Thoracic aorta (tissue), 2 donors: ENCODE data around the gene MED13L. TPM values are rescaled to one million over a fixed set of nuclear protein-coding genes. Genes with fewer than 3 reads are reported as not detected.

Experiments
- ATAC-seq: fragments of 150-250 bp; one replicate; pipeline ENCODE4 v1.8.0; 2017; ENCODE audit warnings: low read depth; ENCODE audit not compliant: insufficient number of reproducible peaks, low FRiP score
- DNase-seq: peaks from one replicate; pipeline ENCODE4 v3.0.0-alpha.2; 2020; ENCODE audit warnings: low spot score
- H3K27ac ChIP-seq, 2 donors: fragments of 200-600 bp; sonication (generic); 1 replicate in 1 of 2; 2 replicates in 1 of 2; pipeline ENCODE4 v1.5.1; 2016; ENCODE audit warnings: mild to moderate bottlenecking in 2 of 2, moderate library complexity in 2 of 2
- H3K27me3 ChIP-seq: fragments of 200-600 bp; sonication (generic); replicated peaks from 2 replicates; pipeline ENCODE4 v1.6.0; 2016; ENCODE audit warnings: mild to moderate bottlenecking; ENCODE audit not compliant: insufficient read depth
- H3K36me3 ChIP-seq: fragments of 200-600 bp; sonication (generic); one replicate; pipeline ENCODE4 v1.5.1; 2016
- H3K4me1 ChIP-seq, 2 donors: fragments of 200-600 bp; sonication (generic); 1 replicate in 1 of 2; 2 replicates in 1 of 2; pipeline versions ENCODE4 v1.5.1 to v1.6.0; 2016; ENCODE audit warnings: low read depth in 2 of 2, mild to moderate bottlenecking in 1 of 2; ENCODE audit not compliant: control insufficient read depth in 1 of 2
- H3K4me3 ChIP-seq: fragments of 200-600 bp; sonication (generic); 2 replicates; pipeline ENCODE4 v1.5.1; 2016; ENCODE audit warnings: mild to moderate bottlenecking
- H3K9me3 ChIP-seq: fragments of 200-600 bp; sonication (generic); 2 replicates; pipeline ENCODE4 v1.5.1; 2016
- CTCF ChIP-seq: fragments of 200-600 bp; sonication (generic); IDR thresholded peaks from one replicate; pipeline ENCODE4 v1.5.1; 2019; ENCODE audit warnings: antibody characterized with exemption
- total RNA-seq, 2 donors: library from RNA; depleted of rRNA; stranded (reverse); fragments of >200 nt; gene quantifications; one replicate each; pipeline versions ENCODE4 v1.1.0 to v1.2.3, GENCODE V29; 2016

MED13L gene
- total RNA-seq, 2 donors from 2014 or later, result 186 to 221 TPM

DNA sequence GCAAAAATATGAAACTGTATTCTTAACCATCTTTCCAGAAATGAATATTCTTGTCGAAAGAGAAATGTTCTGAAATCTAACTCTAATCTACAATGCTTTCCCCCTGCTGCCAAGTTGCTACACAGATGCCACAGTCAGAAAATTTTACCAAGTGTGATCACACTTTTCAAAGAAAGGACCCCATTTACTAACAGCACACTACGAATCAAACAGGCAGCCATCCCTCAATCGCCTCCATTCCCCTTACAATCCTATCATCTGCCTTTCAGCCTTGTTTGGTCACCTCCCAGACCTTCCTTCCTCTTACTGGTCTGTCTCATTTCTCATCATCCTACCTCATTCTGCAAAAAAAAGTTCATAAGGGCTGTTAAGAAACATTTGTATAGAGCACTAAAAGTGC lies 190.1 kb downstream of the MED13L start:
- H3K4me1 ChIP-seq, result peaks cover 0 to 10% of the 10 kb centered on the region in 2 donors
- no peak for ATAC-seq
- DNase-seq, result no peak
- no peak for TF ChIP-seq CTCF
- no peaks in the 10 kb centered on the region for H3K36me3 ChIP-seq
- H3K27ac ChIP-seq, result no peak overlapping the region
- no peaks in the 10 kb centered on the region for H3K9me3 ChIP-seq
- no peak overlapping the region for H3K4me3 ChIP-seq
- no peaks in the 10 kb centered on the region for H3K27me3 ChIP-seq

DNA sequence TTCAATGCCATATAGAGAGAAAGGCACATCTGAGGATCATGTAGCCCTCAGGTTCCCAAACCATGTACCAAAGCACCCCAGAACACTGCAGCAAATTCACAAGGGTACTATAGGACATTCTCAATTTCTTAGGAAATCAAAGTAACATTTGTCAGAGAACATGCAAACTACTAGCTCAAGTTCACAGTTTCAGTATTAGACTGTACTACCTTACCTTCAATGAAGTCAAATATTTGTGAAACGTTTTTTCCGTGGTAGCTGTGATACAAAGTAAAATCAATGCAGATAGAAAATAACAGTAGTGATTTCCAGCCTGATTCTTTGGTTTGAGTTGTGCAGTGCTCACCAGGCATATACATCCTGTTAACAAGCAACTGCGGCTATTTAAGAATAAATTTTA lies 197.1 kb downstream of the MED13L start:
- H3K9me3 ChIP-seq, result no peaks in the 10 kb centered on the region
- ATAC-seq, result no peak
- H3K4me3 ChIP-seq, result no peak overlapping the region
- no peaks in the 10 kb centered on the region for H3K27me3 ChIP-seq
- no peak overlapping the region for H3K27ac ChIP-seq
- no peak for DNase-seq
- H3K4me1 ChIP-seq, result peaks cover 0 to 7% of the 10 kb centered on the region in 2 donors
- no peaks in the 10 kb centered on the region for H3K36me3 ChIP-seq
- no peak for TF ChIP-seq CTCF

DNA sequence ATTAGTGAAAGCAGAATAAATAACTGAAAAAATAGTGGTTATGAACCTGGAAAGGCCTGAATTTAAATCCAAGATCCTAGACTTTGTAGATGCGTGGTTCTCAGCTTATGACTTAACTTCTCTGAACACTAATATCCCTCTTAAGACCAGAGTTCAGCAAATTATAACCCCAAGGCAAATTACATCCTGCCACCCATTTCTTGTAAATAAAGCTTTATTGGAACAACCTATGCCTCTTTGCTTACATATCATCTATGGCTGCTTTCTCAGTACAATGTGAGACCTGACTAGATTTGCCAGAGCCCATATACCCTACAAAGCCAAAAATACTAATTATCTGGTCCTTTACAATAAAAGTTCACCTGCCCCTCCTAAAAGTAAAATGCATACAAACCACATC lies 199.1 kb downstream of the MED13L start:
- no peak overlapping the region for H3K27ac ChIP-seq
- H3K36me3 ChIP-seq, result no peaks in the 10 kb centered on the region
- TF ChIP-seq CTCF, result no peak
- H3K9me3 ChIP-seq, result no peaks in the 10 kb centered on the region
- no peak overlapping the region for H3K4me3 ChIP-seq
- peaks cover 2 to 7% of the 10 kb centered on the region in 2 donors for H3K4me1 ChIP-seq
- DNase-seq (no peak), ATAC-seq (no peak)
- no peaks in the 10 kb centered on the region for H3K27me3 ChIP-seq

DNA sequence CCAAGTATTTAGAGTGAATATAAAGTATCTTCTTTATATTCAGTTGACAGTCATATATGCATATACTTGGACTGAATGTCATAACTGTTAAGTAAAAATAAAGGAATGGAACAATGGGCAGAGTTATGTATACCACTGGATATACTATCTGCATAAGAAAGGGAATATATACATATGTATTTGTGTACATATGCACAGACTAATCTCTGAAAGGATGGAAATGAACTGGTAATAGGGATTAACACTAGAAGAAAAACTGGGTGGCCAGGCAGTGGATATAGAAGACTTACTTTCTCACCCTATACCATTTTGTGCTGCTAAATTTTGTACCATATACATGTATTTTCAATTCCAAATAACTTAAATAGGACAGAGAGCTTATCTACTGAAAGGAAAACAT lies 200.1 kb downstream of the MED13L start:
- no peak for ATAC-seq
- Histone ChIP-seq H3K36me3 (no peaks in the 10 kb centered on the region), H3K27ac (no peak overlapping the region), H3K4me1 (peaks cover 2 to 7% of the 10 kb centered on the region in 2 donors), H3K4me3 (no peak overlapping the region), H3K9me3 (no peaks in the 10 kb centered on the region), H3K27me3 (no peaks in the 10 kb centered on the region)
- no peak for TF ChIP-seq CTCF
- no peak for DNase-seq

- Histone ChIP-seq H3K4me1 (peaks cover 2 to 7% of the 10 kb centered on the region in 2 donors), H3K27me3 (no peaks in the 10 kb centered on the region), H3K4me3 (no peak overlapping the region), H3K36me3 (no peaks in the 10 kb centered on the region), H3K9me3 (no peaks in the 10 kb centered on the region), H3K27ac (no peak overlapping the region)
- DNase-seq, result no peak
- no peak for ATAC-seq
- TF ChIP-seq CTCF, result no peak
Observed at GRCh38 chr12:116076399-116076798, 201.1 kb downstream of the MED13L start.
